GM21360 (cell line): ENCODE measurements around the gene SACM1L.
"Not testable (repeated sequence)": the region's sequence is repeated elsewhere in the genome, so short reads cannot be mapped to it uniquely, and the experiment has no call there.

Experiments
- ATAC-seq: cut with Tn5 transposase; IDR thresholded peaks from one replicate; pipeline ENCODE4 v1.9.1; 2021; ENCODE audit warnings: mild to moderate bottlenecking, moderate library complexity; ENCODE audit not compliant: unreplicated experiment

The SACM1L gene

GRCh38 chr3:45741247-45741646 lies 52.1 kb downstream of the SACM1L start:
- ATAC-seq = no peak

- no peak for ATAC-seq
Observed at GRCh38 chr3:45741742-45742460, 52.7 kb downstream of the SACM1L start.

DNA sequence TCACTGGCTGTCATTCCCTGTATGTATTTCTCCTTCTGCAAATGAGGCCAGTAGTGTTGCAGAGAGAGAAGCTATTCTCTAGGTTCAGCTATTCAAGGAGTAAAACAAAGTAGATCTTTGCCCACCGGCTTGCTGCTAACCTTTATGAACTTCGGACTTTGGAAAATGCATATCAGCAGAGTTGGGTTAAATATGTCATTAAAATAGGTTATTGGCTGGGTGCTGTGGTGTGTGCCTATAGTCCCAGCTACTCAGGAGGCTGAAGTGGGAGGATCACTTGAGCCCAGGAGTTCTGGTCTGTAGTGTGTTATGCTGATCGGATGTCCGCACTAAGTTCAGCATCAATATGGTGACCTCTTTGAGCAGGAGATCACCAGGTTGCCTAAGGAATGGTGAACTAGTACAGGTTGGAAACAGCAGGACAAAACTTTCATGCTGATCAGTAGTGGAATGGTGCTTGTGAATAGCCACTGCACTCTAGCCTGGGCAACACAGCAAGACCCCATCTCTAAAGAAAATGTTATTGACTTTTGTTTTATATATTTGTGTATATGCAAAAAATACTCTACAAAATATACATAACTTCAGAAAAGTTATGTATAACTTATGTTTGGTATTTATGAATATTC lies 53.4 kb downstream of the SACM1L start:
- ATAC-seq = no peak

- no peak for ATAC-seq
Observed at GRCh38 chr3:45746165-45746776, 57.1 kb downstream of the SACM1L start.

DNA sequence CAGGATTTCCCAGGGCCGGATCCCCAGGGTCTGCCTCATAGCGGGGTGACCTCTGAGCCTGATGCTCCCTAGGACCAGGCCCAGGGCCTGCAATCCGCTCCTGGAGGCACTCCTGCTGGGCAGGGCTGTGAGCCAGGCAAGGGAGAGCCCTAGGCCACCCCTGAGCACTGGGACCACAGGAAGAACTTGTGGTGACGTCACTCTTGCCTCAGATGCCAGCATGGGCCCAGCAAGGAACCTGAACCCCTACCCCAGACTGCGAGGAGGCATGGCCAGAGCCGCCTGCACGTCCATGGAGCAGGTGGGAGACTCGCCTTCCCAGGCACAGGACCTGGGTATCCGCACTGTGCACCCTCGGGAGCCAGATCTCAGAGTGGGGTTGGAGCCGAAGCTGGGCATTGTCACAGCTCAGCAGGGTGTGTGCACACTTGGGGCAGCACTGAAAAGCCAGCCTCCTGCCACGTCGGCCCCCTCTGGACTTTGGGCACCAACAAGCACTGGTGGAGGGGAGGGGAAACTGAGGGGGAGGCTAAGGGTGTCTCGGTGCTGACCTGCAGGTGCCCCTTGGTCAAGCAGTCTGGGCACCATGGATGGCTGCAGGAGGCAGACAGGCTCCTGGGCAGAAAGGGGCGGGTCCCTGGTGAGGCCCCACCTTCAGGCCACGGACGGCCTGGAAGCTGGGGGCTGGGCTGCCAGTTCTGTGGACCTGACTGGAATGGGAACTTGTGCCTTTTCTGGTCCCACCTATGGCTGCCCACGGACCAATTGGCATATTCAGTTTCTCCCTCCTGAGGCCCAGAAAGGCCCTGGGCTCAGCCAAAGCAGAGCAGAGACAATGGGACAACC lies 57.8 kb downstream of the SACM1L start:
- ATAC-seq = no peak

DNA sequence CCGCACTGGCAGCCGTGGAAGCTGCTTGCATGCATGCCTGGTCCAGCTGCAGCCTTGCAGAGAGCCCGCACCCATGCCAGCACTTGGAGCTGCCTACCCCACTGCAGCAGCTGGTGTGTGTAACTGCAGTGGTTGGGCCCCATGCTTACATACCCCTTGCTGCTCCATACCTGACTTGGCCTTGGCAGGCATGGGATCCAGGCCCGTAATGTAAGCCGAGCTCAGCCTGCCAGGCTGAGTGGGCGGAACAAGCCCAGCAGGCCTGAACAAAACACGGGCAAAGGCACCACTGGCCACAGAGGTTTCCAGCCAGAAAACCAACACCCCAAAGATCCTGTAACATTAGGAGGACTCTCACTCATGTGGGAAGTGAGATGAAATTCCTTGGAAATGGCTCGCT lies 58.9 kb downstream of the SACM1L start:
- ATAC-seq = no peak

DNA sequence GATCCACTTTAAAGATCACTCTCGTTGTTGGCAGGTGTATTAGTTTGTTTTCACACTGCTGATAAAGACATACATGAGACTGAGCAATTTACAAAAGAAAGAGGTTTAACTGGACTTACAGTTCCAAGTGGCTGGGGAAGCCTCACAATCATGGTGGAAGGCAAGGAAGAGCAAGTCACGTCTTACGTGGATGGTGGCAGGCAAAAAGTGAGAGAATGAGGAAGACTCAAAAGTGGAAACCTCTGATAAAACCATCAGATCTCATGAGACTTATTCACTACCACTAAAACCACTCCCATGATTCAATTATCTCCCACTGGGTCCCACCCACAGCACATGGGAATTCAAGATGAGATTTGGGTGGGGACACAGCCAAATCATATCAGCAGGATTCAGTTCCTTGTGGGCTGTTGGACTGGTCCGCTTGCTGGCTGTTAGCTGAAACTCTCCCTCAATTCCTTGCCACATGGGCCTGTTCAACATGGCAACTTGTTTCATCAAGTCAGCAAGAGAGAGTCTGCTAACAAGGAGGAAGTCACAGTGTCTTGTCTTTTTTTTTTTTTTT lies 59.9 kb downstream of the SACM1L start:
- ATAC-seq = not testable (repeated sequence)

DNA sequence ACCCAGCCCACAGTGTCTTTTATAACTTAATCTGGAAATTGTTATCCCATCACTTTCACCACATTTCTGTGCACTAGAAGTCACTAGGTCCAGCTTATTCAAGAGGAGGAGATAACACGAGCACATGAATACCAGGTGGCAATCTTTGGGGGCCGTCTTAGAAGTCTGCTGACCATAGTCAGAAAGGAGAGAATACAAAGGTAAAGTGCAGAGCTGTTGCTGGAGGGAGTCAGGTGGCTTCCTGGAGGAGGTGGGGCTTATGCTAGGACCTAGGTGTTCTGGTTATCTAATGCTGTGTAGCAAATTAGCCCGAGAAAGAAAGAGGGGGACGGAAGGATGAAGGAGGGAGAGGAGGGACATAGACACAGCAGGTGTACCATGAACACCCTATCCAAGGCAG lies 60.7 kb downstream of the SACM1L start:
- no peak for ATAC-seq

- no peak for ATAC-seq
Observed at GRCh38 chr3:45751537-45752242, 62.5 kb downstream of the SACM1L start.

GRCh38 chr3:45753095-45753494 lies 63.9 kb downstream of the SACM1L start:
- no peak for ATAC-seq

DNA sequence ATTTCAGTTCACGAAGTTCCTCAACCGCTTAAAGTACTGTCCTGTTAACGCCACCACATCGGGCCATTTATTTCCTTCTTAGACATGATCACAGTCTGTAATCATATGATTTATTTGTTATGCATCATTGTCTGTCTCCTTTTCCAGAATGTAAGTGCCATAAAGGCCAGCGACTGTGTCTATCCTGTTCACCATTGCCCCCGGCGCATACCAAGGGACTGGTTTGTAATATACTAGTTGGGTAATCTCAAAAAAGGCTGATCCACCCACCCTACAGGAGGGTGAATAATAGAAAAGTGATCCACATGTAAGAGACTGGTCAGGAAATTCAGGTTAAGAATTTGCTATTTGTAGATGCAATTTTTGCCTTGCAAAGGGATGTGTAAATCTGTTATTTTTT lies 65.3 kb downstream of the SACM1L start:
- ATAC-seq = no peak

DNA sequence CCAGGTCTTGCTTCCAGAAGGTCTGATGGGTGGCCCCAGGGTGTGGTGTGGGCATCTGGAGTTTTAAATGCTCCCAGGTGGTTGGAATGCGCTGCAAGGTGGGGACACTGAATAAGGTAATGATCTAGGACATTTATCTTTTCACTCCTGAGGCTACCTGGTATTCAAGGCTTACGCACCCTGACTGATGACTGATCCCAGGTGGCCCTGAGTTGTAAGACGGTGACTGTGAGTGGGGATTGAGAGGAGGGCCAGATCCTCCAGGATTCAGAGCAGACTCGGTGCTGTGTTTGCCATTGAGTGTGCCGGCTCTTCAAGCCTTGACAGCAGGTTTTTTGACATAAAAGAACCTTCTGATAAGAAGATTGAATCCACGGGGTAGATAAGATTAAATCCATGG lies 66.9 kb downstream of the SACM1L start:
- no peak for ATAC-seq

- not testable (repeated sequence) for ATAC-seq
Observed at GRCh38 chr3:45757141-45757540, 67.9 kb downstream of the SACM1L start.

DNA sequence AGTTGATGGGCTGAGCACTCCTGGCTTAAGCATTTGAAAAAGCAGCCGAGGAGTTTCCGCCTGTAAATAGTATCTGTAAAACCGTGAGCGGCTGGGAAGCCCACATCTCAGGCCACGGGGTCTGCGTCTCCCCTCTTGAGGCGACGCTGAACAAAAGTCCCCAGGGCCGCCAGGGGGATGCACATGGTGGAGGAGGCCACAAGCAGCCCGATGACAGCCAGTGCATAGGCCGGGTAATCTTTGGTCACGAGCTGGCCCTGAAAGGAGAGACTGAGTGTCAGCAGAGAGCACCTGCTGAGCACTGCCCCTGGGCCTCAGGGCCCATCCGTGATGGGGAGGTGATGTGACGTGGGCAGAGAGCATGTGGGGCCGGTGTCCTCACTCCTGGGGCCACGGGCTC lies 69.7 kb downstream of the SACM1L start:
- no peak for ATAC-seq

GRCh38 chr3:45759851-45760250 lies 70.7 kb downstream of the SACM1L start:
- no peak for ATAC-seq

DNA sequence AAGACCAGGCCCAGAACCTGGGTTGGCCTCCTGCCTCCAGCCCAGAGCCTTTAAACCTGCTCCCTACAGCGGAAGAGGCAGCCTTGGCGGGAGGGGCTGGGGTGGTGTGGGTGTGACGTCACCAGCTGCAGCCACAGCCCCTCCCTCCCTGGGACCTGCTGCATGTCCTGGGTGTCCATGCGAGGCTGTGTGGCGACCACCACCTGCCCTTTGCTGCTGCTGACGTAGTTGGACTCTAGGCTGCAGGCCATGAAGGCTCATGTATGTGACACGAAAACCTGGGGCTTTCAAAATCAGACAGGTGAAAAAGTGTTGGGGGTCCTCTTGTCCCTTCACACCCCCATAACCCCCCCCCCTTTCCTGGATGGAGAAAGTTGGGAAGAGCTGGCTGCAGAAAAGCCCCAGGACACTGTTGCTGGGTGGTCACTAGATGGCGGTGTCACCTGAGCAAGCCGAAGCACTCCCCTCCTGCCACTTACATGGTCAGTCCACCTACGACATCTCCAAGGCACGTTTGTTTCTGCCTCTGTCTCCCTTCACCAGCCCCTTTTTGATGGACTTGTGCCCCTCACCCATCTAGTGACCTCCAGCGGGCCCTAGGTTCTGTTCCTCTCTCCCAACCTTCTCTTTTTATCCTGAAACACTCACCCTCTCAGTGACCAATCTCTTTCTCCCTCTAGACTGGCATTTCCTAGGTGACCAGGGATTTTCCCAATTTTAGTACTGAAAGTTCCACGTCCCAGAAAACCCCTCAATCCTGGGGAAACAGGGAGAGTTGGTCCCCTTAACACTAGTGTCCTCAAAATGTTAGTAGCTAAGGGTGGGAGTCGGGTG lies 71.9 kb downstream of the SACM1L start:
- ATAC-seq = no peak

- no peak for ATAC-seq
Observed at GRCh38 chr3:45761831-45762230, 72.6 kb downstream of the SACM1L start.

- ATAC-seq = no peak
Observed at GRCh38 chr3:45762647-45763302, 73.6 kb downstream of the SACM1L start.

GRCh38 chr3:45763303-45763675 lies 74.1 kb downstream of the SACM1L start:
- no peak for ATAC-seq
